ENCODE results near the gene DET1.

GRCh38 chr15:88591384-88591783 is 44.9 kb upstream of the DET1 start:
- TF ChIP-seq CTCF (IDR thresholded peaks at IDR 0.05) (no peak), POLR2A (IDR thresholded peaks at IDR 0.05) (no peak)

Measured in upper lobe of left lung (tissue), 4 donors.